HG03108 (cell line): ENCODE data around the gene ZNF740.

ENCODE experiments used
- ATAC-seq: cut with Tn5 transposase; IDR thresholded peaks from one replicate; pipeline ENCODE4 v1.9.1; 2021; ENCODE audit warnings: moderate library complexity; ENCODE audit not compliant: unreplicated experiment

ZNF740 gene

GRCh38 chr12:53212931-53213330 lies 32.4 kb downstream of the ZNF740 start:
- no peak for ATAC-seq

DNA sequence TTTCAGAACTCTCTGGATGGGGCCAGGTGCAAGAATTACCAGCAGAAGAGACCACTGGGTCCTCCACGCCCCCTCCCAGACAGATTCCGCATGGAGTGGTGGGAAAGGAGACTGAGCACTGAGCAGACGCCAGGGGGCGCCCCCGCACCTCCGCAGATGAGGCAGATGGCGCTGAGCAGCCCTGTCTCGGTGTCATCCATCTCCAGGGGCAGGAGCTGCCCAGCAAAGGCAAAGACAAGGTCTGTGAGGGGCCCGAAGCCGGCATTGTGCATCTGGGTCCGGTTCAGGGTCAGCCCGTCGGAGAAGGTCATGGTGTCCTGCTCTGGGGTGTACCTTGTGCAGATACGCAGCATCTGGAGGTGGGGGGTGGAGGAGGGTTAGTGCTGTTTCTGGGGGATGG lies 32.8 kb downstream of the ZNF740 start:
- ATAC-seq, result no peak

DNA sequence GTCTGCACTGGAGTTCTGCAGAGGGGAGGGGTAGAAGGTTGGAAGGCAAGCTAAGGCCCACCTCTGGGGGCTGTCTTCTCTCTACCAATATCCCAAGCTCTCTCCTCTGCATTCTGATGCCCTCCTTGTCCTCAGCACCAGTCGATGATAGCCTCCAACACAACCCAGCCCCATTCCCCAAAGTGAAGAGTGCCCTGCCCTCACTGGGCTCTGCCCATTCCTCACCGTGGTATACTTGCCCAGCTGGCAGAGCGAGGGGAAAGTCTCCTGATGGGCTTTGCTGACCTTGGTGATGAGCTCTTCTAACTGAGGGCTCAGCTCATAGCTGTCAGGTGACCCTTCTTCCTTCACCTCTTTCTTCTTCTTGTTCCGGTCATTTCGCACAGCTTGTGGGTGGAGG lies 33.7 kb downstream of the ZNF740 start:
- ATAC-seq, result no peak

DNA sequence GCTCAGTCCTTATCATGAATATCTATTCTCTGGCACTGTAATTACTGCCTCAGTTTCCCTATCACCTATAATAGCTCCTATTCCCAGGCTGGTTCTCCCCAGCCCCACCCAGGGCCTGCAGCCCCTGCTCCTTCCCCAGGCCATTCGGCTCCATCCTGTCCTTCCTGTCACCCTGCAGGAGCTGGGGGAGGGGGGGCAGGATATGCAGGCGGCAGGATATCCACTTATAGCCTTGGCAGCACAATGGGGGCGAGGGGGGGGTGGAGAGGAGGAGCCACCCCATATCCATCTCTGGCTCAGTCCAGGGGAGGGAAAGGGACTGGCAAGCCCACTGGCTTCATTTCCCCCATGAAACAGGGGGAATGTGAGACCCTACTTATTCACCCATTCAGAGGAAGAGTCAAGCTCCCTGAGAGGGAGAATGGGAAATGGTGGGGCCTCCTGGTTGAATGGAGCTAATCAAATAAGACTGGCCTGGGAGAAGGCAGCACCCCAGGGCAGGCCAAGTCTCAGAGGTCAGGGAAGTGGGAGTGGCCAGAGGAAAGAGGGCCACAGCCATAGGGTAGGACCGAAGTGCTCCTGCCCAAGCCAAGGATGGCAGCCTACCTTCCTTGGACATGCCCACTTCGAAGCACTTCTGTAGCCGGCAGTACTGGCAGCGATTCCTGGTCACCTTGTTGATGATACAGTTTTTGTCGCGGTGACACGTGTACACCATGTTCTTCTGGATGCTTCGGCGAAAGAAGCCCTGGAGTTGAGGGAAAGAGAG lies 34.3 kb downstream of the ZNF740 start:
- no peak for ATAC-seq

DNA sequence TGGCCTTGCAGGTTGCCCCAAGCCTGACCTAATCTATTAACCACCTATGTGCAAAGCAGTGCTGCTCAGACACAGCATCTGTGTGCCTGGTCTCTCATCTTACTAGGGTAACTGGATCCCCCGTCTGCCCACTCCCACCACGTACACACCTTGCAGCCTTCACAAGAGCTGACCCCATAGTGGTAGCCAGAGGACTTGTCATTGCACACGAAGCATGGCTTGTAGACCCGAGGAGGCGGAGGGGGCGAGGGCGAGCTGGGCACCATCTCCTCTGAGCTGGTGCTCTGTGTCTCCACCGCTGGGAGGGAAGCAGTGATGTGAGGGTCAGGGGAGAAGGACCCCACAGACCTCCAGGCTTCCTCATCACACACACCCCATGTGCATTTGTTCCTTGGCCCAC lies 35.0 kb downstream of the ZNF740 start:
- ATAC-seq, result no peak

DNA sequence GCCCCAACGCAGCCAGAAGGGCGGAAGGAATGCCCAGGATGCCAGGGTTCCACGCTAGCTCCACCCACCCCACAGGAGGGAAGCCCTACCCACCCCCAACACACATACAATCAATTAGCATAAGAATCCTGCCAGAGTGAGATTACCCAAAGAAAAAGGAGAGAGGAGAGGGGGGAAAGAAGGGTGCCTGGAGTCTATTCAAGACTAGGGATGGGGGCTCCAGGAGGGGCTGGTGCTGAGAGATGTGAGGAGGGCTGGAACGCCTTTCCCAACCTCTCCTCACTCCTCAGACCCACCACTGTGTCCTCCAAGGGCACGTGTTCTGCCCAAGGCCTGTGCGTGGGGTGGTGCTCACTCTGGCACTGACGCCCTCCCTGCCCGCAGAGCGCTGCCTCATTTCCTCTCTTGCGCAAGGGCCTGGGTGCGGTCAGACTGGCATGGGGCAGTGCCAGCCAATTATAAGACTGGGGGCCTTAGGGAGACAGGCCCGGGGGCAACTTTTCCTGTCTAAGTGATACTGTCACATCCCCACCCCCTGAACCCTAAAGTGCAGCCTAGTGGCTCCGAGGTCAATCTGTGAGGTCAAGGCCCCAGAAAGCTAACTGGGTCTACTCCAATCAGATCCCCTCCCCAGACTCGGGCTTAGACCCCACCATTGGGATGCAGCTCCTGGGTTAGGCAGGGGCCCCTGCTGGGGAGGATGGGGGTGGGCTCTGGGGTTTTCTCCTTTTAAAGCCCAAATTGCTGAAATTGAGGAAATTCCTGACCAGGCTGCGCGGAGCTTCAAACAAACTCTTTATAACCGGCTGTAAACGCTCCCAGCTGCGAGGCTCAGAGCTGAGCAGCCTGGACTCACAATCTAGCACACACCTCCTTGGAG lies 36.8 kb downstream of the ZNF740 start:
- ATAC-seq, result no peak

- no peak for ATAC-seq
Measured at GRCh38 chr12:53217931-53218307, 37.4 kb downstream of the ZNF740 start.

- no peak for ATAC-seq
Measured at GRCh38 chr12:53218551-53219291, 38.2 kb downstream of the ZNF740 start.

DNA sequence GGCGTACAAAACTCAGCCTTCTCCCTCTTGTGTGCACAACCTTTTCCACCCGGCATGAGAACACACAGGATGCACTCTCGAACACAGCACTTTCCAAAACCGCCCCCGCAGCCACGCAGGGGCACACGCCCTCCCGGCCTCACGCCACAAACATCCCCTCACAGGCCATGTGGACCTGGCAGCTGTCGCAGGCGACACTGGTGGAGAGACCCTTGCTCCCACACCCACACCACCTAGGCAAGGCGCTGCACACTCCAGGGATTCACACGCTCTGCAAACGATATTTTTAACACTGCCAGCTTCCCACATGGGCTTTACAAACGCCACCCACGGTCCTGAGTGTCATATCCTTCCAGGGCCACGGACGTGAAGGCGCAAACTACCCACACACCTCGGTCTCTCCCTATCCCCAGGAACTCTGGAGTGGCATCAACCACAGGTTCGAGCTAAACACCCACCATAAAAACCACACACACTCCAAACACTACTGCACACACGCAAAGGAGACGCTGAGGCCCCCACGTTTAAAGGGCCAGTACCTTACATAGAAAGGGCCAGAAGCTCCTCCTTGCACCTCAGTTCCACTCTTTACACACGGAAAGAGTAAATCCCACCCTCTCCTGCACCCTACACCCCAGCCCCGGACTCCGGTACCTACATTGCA lies 38.9 kb downstream of the ZNF740 start:
- ATAC-seq, result peak; percentile 1

- ATAC-seq, result peak; percentile 14
Measured at GRCh38 chr12:53219956-53220693, 39.6 kb downstream of the ZNF740 start.

DNA sequence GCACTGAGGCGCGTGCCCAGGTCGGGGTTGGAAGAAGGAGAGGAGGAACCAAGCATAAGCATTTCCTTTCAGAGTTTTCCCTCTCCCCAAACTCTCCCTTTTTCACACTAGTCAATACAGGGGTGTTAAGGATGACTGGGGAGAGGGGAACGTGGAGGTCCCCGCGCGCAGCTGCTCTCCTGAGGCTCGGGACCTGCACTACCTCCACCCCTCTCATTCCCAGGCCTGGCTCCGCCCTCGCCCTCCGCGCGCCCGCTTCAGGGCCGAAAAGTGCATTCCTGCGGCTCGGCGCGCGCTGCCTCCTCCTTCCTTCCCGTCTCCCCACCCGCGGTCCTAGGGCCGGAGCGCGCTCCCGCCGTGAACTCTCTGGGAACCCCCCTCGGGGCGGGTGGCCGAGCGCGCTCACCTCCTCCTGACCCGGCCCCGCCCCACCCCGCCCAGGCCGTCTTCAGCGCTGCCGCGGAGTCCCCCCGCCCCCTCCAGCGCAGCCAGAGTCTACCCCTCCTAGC lies 40.2 kb downstream of the ZNF740 start:
- peak; percentile 51 for ATAC-seq

DNA sequence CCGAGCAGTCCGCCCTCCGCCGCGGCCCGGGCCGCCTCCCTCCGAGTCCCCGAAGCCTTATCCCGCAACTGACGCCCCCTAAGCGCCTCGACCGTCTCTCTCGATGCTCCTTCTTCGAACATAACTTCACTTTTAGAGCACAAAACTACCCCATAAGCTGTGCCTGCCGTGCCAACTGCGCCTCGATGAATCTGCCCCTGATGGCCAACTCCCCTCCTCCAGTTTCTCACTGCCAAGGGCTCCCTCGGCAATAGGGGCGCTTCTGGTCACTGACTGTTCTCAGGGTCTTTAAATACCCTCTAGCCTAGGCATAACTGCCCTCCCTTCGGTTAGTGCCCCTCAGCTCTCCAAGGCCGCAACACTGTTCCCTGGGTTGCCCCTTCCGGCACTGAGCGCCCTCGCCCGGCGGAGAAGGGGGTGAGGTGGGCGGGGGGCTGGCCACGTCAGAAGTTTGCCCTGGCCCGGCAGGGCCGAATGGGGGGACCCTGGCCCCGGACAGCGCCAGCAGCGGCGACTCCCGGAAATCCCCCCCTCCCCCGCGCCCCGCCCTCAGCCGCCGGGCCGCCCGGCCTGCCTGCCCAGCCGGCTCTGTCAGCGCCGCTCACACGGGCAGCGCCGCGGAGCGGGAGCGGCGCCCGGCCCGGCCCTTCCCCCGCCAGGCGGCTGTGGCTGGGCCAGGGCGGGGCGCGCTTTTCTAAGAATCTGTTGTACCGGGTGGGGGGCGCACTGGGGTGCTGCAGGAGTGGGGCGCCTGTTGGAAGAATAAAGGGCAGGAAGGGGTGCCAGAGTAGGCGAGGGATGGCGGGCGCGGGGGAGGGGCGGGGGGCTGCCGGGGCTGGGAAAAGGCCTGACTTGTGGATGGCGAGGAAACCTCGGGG lies 40.9 kb downstream of the ZNF740 start:
- peak; percentile 32 for ATAC-seq

- ATAC-seq, result no peak
Measured at GRCh38 chr12:53222170-53222721, 41.7 kb downstream of the ZNF740 start.

DNA sequence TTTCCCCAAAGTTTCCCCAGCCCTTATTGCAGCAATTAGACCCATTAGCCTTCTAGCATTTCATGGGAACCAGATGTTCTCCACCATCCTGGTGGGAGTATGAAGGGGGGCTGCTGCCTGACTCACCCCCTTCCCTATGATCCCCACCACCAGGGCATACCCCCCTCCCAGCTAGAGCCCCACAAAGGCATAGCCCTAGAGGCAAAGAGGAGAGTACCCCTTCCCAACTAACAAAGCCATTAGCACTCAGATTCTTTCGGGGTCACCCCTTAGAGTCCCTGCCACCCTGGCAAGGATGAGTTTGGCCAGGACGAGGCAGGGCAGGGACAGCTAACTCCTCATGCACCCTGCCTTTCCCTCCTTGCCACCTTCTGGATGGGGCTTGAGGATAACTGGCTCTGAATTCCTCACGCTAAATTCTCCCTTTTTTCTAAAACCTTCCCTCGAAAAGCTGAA lies 42.3 kb downstream of the ZNF740 start:
- no peak for ATAC-seq

- ATAC-seq, result no peak
Measured at GRCh38 chr12:53223389-53224060, 43.0 kb downstream of the ZNF740 start.

DNA sequence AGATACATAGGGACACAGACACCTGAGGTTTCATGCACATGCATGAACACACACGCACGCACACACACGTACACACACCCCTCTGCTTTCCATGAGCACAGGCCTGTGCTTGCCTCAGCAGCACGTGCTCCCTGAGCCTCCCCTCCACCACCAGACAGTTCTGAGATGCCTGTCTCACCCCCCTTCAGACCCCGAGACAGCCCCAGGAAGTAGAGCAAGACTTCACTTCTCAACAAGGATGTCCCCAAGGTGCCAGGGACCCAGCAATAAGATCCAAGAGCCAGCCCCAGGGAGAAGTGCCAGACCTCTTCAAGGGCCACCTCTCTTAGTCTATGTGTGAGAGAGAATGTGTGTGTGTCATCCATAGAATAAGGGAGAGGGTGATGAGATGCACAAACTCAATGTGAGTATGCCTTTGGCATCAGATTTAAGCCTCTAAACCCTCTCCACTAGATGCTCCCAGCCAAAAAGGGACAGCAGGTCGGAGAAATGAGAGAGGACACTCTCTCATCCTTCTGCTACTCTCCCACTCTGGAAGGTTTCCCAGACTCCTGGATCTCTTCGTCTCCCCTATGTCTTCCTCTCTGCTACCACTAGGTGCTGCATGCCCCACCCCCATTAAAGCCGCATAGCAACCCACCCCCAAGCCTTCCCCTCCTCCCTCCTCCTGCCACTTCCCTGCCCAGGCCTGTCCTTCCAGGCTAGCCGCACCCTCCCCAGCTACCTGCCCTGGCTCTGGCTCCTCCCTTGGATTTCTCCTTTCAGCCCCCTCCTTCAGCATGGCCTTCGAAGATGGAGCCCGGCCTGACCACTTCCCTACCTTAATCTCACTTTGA lies 43.8 kb downstream of the ZNF740 start:
- ATAC-seq, result no peak

DNA sequence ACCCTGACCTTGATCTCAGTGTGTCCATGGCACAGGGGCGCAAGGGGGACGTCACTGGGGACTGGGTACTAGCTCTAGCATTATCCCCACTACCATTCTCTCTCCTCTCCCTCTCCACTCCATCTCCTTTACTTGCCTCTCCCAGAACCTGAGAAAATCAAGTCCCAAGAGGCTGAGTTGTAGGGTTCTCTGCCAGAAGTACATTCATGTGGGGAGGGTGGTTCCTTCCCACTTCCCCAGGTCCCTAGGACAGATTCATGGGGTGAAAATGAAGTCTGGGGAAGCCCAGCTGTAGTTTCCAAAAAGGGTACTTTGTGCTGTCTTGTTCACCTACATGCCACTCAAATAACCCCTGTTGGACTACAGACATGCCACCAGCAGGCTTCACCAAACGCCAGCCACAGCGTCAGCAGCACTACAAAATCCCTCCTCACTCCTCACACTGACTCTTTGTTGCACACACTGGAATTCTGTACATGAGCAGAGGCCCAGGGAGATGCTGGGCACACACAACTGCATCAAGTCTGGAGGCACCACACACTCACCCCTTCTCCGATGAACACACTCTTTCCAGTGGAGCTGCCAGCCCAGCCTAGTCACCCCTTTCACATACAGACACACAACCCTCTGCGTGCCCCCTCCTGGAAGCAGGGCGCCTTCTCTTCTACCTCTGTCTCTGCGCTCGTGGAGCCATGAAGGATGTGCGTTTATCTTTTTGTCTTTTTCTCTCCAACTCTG lies 44.5 kb downstream of the ZNF740 start:
- no peak for ATAC-seq
